Measurements from ENCODE around the gene BMAL1. TPM values are rescaled to one million over a fixed set of nuclear protein-coding genes. Genes with fewer than 3 reads are reported as not detected.
A peak's percentile ranks its signal among the peaks of the same experiment; 100 is the strongest.

Gene BMAL1
- total and polyA plus RNA-seq, 2 of the 8 experiments (the other 6 are each of a cell fraction or from before 2014, with no cell fraction given) = 6.8 to 6.9 TPM

GRCh38 chr11:13338019-13338426 lies 60.4 kb downstream of the BMAL1 start:
- Histone ChIP-seq H3K14ac (ENCODE audit: insufficient read length) (no peak overlapping the region), H2BK5ac (ENCODE audit: low read depth, low read length) (no peak overlapping the region), H3K18ac (ENCODE audit: extremely low read depth, low read length) (no peak overlapping the region), H3K27ac (ENCODE audit: low read depth, low read length) (no peak overlapping the region), H2BK12ac (ENCODE audit: low read depth, low read length) (0 out of 2 replicates have a peak overlapping the region, but pooled peaks have one; percentile 5), H3K4ac (replicated peaks; ENCODE audit: insufficient read length, low read depth, low read length) (no peak overlapping the region), H3K9me3 (ENCODE audit: insufficient read depth in 2 of 2, low read depth in 1 of 2, low read length in 1 of 2) (peaks cover 0 to 4% of the 10 kb centered on the region in 2 experiments; a peak in 1 of 4 replicates), H3K79me1 (ENCODE audit: low read depth, low read length) (no peaks in the 10 kb centered on the region; the same call in 1 of the 2 replicates), H2BK15ac (ENCODE audit: low read length) (no peak overlapping the region), H3K9ac (replicated peaks in 1 of 4; ENCODE audit: extremely low read depth in 1 of 4, low read depth in 3 of 4, low read length in 3 of 4) (no peak overlapping the region), H4K20me1 (replicated peaks in 1 of 2; ENCODE audit: control insufficient read depth in 1 of 2, insufficient read depth in 2 of 2, low read length in 2 of 2) (peaks cover 0 to 2% of the 10 kb centered on the region in 2 experiments), H3K27me3 (replicated peaks in 1 of 4; ENCODE audit: control insufficient read depth in 3 of 4, extremely low read depth in 1 of 4, insufficient read depth in 3 of 4, low read length in 3 of 4) (no peaks in the 10 kb centered on the region), H2AK5ac (ENCODE audit: low read depth, low read length) (no peak overlapping the region), H2AFZ (ENCODE audit: low read length) (no peak overlapping the region), H3K4me2 (ENCODE audit: insufficient read depth in 1 of 2, low read depth in 2 of 2, low read length in 2 of 2) (no peak overlapping the region), H4K91ac (replicated peaks; ENCODE audit: insufficient read length, low read length) (no peak overlapping the region), H4K5ac (ENCODE audit: insufficient read length, low read depth, low read length) (no peak overlapping the region), H3K23me2 (ENCODE audit: low read depth, low read length) (no peaks in the 10 kb centered on the region), H4K8ac (ENCODE audit: extremely low read depth, insufficient read depth, low read length) (no peak overlapping the region), H3K4me1 (replicated peaks in 1 of 4; ENCODE audit: control insufficient read depth in 3 of 4, insufficient read depth in 4 of 4, low read length in 3 of 4) (peaks cover 0 to 2% (median 0%) of the 10 kb centered on the region in 4 experiments; a peak in 2 of 7 replicates), H2BK120ac (replicated peaks; ENCODE audit: low read depth, low read length) (no peak overlapping the region), H3K36me3 (ENCODE audit: control insufficient read depth in 2 of 4, insufficient read depth in 4 of 4, low read length in 3 of 4) (no peaks in the 10 kb centered on the region), H2BK20ac (ENCODE audit: low read length) (no peak overlapping the region), H3K4me3 (ENCODE audit: extremely low read depth in 1 of 4, insufficient read depth in 2 of 4, low read depth in 3 of 4, low read length in 4 of 4) (no peak overlapping the region), H3K23ac (ENCODE audit: insufficient read length) (no peak overlapping the region), H3K56ac (replicated peaks; ENCODE audit: insufficient read length, low read depth, low read length) (no peak overlapping the region), H3K79me2 (ENCODE audit: control insufficient read depth in 1 of 2, insufficient read depth in 2 of 2, low read length in 2 of 2) (no peaks in the 10 kb centered on the region; a peak in 1 of 4 replicates)
- TF ChIP-seq KDM1A (IDR thresholded peaks at IDR 0.05; ENCODE audit: borderline replicate concordance, low read length) = no peak
- no peak for DNase-seq (ENCODE audit: low read depth in 1 of 2, low spot score in 2 of 2)
- 88% methylated on average over 5 of the region's 5 CpGs; no CpG with 5 or more reads in 1 of the 2 experiments for WGBS, 2 experiments (ENCODE audit: extremely low coverage in 1 of 2, insufficient coverage in 1 of 2, insufficient read length in 1 of 2, insufficient replicate concordance in 2 of 2, low coverage in 1 of 2, low lambda C conversion rate in 2 of 2, missing lambda C conversion rate in 1 of 2)
- FAIRE-seq = no peak
- ChIA-PET POLR2A (ENCODE audit: partially characterized antibody) (interaction anchor here (1.2 to 1.4 kb wide), 2 partner anchors 9 to 59 kb away, joined by 3 to 4 read pairs; no protein-coding TSS in a partner anchor), CTCF (ENCODE audit: partially characterized antibody) (interaction anchor here (1.3 to 6.2 kb wide), 4 partner anchors 14 to 127 kb away, joined by 3 to 98 read pairs (median 15); no protein-coding TSS in a partner anchor)

All from H1 (cell line).